GM12872 (cell line): Measurements from ENCODE around the gene PALM3.
A peak's percentile ranks its signal among the peaks of the same experiment; 100 is the strongest.

Experiments
- TF ChIP-seq, protein P1 (sequence below): IDR thresholded peaks from 3 replicates; pipeline ENCODE4 v1.5.1; 2011; ENCODE audit warnings: low read depth, mild to moderate bottlenecking, low read length, moderate library complexity; ENCODE audit not compliant: insufficient read depth

Gene PALM3

DNA sequence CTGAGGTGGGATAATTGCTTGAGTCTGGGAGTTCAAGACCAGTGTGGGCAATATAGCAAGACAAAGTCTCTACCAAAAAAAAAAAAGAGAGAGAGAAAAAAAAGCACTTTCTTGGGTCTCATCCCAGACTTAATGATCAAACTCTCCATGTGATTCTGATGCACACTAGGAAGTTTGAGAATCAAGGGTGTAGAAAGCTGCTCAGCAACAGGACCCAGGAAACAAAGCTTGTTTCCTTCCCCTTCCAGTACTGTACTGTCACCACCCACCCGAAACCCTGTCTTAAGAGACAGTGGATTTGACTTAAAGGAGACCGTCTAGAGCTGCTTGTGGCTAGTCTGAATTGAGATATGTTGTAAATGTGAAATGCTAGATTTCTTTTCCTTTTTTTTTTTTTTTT is 16.5 kb upstream of the PALM3 start:
- TF ChIP-seq, protein P1, sequence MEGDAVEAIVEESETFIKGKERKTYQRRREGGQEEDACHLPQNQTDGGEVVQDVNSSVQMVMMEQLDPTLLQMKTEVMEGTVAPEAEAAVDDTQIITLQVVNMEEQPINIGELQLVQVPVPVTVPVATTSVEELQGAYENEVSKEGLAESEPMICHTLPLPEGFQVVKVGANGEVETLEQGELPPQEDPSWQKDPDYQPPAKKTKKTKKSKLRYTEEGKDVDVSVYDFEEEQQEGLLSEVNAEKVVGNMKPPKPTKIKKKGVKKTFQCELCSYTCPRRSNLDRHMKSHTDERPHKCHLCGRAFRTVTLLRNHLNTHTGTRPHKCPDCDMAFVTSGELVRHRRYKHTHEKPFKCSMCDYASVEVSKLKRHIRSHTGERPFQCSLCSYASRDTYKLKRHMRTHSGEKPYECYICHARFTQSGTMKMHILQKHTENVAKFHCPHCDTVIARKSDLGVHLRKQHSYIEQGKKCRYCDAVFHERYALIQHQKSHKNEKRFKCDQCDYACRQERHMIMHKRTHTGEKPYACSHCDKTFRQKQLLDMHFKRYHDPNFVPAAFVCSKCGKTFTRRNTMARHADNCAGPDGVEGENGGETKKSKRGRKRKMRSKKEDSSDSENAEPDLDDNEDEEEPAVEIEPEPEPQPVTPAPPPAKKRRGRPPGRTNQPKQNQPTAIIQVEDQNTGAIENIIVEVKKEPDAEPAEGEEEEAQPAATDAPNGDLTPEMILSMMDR = no peak

DNA sequence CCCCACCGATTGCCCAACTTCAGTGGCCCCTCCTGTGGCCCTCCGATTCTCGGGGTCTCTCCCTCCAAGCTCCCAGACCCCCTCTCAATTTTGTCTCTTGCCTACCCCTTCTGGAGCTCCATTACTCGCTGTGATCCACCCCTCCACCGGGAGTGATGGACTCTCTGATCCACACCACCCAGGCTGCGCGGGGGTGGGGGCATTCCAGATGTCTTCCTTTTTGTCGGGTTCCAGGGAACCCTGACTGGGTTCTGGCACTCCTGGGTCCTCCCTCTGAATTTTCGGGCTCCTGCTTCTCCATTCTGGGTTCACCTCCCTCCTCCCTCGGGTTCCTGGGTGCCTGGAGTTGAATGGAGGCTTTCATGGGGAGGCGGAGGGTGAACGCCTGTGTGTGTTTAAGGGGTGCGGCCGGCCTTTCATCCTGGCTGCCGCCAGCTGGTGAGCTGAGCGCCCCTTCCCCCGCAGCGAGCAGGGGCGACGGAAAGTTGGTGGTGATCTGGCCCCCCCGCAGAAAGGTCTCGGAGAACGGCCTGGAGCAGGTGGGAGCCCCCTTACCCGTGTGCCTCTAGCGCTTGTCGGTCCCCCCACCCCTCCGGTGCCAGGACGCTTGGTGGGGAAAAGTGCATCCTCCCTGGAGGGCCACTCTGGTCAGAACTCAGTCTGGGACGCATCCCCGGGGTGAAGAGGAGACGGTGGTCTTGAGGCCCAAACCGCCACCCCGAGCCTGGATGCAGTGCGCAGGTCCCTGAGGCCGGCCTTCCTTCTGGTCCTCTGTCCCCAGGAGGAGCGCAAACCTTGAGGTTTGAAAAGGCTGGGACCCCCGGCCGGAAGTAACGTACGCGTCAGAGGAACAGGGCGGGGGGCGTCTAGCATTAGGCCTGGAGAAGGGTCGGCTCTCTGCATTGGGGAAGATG is 12.3 kb upstream of the PALM3 start:
- TF ChIP-seq, protein P1 = no peak

DNA sequence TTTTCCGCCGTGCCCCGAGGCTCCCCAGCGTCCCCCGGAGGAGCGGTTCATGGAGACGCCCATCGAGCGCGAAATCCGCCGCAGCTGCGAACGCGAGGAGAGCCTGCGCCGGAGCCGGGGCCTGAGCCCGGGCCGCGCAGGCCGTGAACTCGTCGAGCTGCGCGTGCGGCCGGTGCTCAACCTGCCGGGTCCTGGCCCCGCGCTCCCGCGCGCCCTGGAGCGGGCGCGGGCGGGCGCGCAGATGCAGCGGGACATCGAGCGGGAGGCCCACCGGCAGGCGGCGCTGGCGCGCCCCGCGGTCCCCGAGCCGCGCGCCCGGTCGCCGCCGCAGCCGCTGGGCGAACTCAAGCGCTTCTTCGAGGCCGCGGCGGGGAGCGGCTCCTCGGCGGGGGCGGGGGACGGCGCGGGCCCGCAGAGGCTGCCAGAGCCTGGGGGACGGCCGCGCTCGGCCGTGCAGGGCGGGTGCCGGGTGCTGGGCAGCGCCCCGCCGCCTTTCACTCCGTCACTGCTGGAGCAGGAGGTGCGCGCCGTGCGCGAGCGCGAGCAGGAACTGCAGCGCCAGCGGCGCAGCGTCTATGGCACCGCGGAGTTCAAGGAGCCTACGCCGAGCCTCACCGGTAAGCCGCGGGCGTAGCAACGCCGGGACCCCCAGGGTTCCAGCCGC is 11.5 kb upstream of the PALM3 start:
- TF ChIP-seq, protein P1 = peak; percentile 57; the same call in 2 of the 3 replicates

DNA sequence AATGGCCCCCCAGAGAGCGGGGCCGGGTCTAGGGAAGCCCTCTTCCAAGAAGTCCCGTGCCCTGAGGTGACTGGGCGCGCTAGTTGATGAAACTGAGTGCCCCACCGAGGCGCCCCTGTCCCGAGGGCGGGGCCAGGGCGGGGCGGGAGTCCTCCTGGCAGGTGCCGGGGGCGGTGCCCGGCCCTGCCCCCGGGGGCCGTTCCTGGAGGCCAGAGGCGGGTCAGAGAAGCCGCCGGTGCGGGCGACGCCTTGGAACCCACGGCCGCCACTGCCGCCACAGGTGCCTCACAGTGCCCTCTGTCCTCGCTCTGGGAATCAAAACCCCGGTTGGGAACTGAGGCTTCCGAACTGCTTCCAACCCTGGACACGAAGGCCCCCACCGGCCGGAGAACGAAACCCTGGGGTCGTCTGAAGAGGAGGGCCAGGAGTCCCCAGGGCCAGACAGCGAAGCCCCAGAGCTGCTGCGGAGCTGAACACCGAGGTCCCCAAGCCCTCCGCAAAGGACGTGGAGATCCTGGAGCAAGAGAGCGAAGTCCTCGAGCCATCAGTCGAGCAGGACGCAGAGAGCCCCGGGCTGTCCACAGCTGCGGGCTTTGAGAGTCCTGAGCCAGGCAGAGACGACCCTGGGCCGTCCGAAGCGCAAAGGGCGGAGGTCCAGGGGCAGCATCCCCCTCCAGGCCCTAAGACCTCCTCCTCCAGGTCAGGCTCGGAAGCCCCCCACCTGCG is 10.8 kb upstream of the PALM3 start, which contains the start of gene MISP3:
MISP3 (plus strand) TSS at position 252 of the 726 bp plus-strand sequence. CDS start 524 bp downstream, outside the sequence.
- TF ChIP-seq, protein P1 = peak; percentile 2; the same call in 1 of the 3 replicates

DNA sequence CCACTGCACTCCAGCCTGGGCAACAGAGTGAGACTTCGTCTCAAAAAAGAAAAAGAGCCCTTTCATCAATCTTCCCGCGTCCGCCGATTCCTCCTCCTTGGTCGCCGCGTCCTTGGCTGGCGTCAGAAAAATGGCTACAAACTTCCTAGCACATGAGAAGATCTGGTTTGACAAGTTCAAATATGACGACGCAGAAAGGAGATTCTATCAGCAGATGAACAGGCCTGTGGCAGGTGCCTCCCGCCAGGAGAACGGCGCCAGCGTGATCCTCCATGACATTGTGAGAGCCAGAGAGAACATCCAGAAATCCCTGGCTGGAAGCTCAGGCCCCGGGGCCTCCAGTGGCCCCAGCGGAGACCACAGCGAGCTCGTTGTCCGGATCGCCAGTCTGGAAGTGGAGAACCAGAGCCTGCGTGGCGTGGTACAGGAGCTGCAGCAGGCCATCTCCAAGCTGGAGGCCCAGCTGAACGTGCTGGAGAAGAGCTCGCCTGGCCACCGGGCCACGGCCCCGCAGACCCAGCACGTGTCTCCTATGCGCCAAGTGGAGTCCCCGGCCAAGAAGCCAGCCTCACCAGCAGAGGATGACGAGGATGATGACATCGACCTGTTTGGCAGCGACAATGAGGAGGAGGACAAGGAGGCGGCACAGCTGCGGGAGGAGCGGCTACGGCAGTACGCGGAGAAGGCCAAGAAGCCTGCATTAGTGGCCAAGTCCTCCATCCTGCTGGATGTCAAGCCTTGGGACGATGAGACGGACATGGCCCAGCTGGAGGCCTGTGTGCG is 8.6 kb upstream of the PALM3 start:
- TF ChIP-seq, protein P1 = no peak

DNA sequence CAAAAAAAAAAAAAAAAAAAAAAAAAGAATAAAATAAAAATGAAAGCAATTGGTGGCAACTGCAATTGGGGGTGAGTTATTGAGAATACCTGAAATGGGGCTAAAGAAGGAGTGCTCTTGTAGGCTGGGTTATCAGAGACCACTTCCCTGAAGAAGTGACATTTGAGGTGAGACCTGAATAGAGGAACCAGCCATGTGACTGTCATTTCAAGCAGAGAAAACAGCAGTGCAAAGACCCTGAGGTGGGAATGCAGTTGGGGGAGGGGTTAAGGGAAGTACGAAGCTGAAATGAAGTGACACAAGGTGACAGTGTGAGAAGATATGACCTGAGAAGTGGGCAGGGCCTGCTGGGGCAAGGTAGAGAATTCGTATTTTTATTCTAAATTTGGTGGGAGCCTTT is 4.3 kb upstream of the PALM3 start:
- TF ChIP-seq, protein P1 = no peak
